GM21723 (cell line): ENCODE results near the gene BTF3.

ENCODE experiments used
- ATAC-seq: cut with Tn5 transposase; IDR thresholded peaks from one replicate; pipeline ENCODE4 v1.9.1; 2021; ENCODE audit warnings: mild to moderate bottlenecking, moderate library complexity; ENCODE audit not compliant: unreplicated experiment

The BTF3 gene

GRCh38 chr5:73519531-73520283 lies 21.5 kb downstream of the BTF3 start:
- ATAC-seq, result peak; percentile 98

- no peak for ATAC-seq
Measured at GRCh38 chr5:73522989-73523388, 24.7 kb downstream of the BTF3 start.

DNA sequence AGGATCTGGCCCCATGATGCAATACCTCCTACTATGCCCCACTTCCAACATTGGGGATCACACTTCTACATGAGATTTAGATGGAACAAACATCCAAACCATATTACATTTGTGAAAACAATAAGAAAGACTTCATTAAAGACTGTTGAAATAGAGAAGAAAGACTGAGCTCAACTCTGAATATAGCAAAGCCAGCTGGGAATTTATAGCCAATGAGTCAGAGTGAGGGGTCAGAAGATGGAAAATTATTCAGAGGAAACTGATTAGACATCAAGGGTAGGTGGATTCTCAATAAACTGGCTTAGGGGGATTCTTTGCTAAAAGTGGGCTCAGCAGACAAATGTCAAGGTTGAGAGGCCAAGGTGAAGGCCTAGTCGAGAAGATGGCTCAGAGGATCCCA lies 25.6 kb downstream of the BTF3 start:
- ATAC-seq, result no peak

DNA sequence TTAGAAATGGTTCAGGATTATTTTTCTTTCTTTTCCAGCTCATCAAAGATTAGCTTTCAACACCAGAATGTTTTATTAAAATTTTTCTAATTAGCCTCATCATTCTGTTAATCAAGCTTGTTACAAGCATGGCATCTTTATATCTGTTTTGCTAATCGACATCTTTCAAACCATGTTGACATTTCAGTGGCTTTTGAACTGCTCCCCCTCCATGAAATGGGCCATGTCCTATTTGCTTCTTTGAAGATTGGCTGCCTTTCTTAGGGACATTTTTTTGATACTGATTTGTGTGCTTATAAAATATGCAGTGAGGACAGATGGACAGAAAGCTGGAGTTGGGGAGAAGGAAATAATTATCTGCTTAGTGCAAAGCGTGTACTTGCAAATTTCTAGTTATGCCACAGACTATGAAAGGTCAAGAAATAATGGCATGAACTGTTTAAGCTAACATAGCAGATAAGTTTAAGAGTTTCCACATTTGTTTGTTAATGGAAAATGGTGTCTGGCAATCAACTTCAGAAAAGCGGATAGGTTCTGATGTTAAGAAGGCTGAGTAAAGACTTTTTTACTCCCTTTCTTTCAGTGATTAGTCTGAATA lies 27.5 kb downstream of the BTF3 start:
- ATAC-seq, result no peak

DNA sequence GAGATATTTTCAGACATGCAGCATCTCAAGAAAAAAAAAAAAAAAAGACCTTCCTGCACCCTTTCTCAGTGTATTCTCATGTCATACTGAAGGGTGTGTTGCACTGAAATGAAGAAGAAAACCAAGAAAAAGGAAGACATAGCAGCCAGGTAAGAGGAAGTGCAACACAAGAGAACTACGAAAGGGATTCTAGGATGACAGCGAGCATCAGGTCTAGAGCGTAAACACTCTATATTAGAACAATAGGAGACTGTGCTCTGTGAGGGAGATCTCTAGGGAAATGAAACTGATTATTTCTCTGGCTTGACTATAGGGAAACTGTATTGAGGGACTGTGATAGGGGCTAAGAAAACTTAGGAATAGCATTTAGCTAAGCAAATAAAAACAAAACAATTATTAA lies 30.0 kb downstream of the BTF3 start:
- no peak for ATAC-seq

DNA sequence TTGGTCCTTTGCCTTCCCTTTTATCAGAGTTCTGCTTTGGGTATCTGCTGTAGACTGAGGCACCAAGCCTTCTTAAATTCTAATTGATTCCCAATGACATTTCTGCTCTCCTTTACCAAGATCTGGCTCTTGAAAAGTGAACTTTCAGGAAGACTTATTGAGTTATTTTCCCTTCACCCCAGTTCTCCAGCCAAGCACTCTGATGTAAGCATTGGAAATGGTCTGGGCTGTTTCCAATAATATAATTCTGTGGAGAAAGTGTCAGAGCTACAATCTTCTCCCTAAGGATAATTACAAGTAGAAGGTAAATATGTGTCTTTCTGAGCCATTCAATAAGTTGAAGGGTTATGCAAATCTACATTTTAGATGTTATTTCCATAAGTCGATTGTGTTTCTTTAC lies 30.8 kb downstream of the BTF3 start:
- ATAC-seq, result no peak

- no peak for ATAC-seq
Measured at GRCh38 chr5:73531356-73531755, 33.1 kb downstream of the BTF3 start.

DNA sequence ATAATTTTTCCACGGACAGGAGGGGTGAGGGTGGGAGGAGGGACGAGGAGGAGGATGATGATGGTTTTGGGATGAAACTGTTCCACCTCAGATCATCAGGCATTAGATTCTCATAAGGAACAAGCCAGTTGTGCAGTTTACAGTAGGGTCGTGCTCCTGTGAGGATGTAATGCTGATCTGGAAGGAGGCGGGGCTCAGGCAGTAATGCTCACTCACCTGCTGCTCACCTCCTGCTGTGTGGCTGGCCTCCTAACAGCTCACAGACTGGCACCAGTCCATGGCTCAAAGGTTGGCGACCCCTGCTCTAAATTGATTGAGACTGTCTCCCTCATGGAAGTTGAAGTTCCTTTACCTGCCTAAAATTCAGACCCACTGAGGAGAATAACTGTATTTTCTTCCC lies 34.0 kb downstream of the BTF3 start:
- no peak for ATAC-seq

DNA sequence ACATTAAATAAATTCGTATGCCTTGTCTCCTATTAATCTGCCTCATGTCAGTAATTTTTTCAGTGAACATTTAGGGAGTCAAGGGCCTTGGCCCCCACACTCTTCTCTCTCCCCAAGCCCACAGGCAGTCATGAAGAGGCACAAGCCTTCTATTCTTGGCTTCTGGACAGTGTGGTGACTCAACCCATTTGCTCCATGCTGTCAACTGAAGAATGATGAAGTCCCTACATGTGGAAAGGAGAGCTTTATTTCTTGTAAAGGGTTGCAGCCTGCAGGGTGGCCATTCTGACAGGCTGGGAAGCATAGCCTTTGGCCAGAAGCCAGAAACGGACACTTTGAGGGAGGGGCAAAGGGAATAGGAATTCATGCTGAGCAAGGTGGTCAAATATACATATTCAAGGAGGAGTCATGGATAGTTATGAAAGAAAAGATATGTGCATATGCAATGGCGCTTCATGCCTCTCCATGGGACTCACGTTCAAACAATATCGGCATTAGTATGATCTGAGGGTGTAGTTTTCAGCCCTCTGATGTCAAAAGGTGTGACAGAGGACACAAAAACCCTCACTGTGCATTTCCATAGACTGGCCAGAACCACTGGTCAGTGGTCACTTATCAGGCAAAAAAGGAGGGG lies 35.9 kb downstream of the BTF3 start:
- no peak for ATAC-seq

GRCh38 chr5:73534971-73535370 lies 36.7 kb downstream of the BTF3 start:
- no peak for ATAC-seq

DNA sequence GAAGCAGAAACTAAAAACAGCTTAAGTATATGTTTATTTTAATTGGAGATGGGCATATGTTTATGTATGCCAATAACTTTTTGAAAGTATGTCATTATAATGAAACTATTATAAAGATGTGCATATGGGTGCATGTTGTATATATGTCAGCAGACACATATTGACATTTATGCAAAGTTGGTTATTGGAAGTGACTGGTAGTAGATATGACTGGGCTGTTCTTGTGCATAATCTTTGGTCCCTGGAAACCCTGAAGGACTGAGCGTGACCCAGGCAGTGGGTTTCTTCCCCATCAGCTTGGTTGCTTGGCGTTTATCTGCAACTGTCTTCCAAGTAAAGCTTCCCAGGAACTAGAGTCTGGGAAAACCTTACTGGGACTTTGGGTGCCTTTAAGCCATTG lies 41.5 kb downstream of the BTF3 start:
- ATAC-seq, result no peak

- no peak for ATAC-seq
Measured at GRCh38 chr5:73540192-73540591, 42.0 kb downstream of the BTF3 start.

DNA sequence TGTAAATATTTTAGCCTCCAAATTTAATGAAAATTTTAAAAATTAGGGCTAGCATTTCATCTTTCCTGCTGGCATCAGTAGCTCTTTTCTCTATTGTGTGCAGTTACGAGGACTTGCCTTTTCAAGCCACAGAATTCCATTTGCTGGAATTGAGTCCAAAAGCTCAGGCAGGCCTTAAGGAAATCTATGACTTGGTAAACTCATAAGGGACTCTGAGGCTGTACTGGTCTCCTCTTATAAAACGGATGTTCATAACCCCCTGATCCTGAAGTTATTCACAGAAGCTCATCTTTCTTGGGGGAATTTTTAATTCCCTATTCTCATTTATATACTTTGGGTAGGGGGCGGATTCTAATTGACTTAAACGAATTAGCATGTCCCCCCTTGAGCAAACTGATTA lies 43.8 kb downstream of the BTF3 start:
- ATAC-seq, result no peak

GRCh38 chr5:73544429-73545402 lies 46.5 kb downstream of the BTF3 start:
- ATAC-seq, result no peak

DNA sequence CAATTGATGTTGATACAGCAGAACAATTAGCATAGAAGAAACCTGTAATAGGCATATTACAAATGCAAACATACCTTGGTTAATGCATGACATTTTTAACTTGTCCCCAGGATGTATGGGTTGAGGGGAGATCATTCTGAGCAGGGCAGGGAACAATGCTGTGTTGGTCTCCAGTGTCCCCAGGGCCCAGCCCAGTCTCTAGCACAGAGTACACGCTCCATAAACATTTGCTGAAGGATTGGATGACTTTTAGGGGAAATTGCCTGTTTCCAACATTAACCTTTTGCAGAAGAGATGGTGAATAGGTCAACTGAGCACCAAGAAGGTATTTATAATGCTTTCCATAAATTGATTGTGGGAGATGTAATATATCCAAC lies 47.1 kb downstream of the BTF3 start:
- no peak for ATAC-seq

DNA sequence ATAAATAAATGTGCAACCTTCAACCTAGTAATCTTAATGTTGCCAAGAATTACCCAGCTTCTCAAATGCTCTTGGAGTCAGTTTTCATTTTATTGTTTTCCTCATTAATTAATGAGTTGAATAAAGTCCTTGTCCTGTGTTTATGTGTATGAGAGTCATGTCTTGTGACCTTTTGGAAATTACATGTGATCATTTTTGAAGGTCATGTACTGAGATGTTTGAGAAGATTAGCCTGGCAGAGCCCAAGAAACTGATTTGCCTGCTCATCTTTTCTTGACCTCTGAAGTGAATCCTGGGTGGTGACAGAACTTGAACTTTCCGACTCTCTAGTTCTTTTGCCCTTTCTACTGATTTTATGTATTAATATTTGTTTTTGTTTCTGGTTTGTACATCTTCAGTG lies 51.8 kb downstream of the BTF3 start:
- ATAC-seq, result no peak

GRCh38 chr5:73552642-73553041 lies 54.4 kb downstream of the BTF3 start:
- no peak for ATAC-seq
